ENCODE data around the gene MAS1L. TPM values are rescaled to one million over a fixed set of nuclear protein-coding genes. Genes with fewer than 3 reads are reported as not detected.

The MAS1L gene
- not detected for total RNA-seq
- long read RNA-seq = 0 reads

- intact Hi-C loops (cut with DNase I) = no loop called here
- no peak for DNase-seq (ENCODE audit: low spot score)
Measured at GRCh38 chr6:29487660-29488059, at the start of gene MAS1L. MAS1L (minus strand) TSS chr6:29487956; CDS start chr6:29487902, 54 bp downstream.

DNA sequence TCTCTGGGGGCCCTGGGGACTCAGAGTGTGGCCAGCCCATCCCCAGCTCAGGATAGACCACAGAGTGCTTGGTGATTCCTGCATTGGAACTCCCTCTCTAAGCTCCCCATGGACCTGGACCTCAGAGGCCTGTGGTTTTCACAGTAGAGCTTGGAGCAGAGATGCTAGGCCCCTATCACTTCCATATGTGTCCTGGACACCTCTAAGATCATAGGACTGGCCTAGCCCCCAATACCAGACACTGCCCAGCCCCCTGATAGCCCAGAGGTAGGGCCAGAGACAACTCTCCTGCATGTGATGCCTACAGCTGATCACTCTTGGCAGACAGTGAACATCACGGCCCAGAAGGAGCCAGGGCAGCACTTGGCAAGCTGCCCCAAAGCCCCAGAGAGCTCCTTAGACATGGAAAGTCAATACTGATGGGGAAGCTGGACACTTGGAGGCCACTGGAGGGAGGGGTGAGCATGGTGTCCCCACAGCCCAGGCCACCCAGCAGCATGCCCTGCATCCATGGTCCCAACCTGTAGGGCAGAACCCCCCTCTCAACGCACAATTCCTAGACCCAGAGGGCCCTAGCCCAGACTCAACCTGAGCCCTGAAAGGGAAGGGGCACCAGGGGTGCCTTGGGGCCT, 44.7 kb upstream of the MAS1L start:
- DNase-seq (ENCODE audit: low spot score) = no peak
- intact Hi-C loops (cut with DNase I) = no loop called here

GRCh38 chr6:29531668-29532067, 43.9 kb upstream of the MAS1L start:
- no peak for DNase-seq (ENCODE audit: low spot score)
- intact Hi-C loops (cut with DNase I) = no loop called here

GRCh38 chr6:29530671-29531310, 43.0 kb upstream of the MAS1L start:
- DNase-seq (ENCODE audit: low spot score) = no peak
- intact Hi-C loops (cut with DNase I) = no loop called here

GRCh38 chr6:29529956-29530355, 42.2 kb upstream of the MAS1L start:
- no peak for DNase-seq (ENCODE audit: low spot score)
- intact Hi-C loops (cut with DNase I) = no loop called here

DNA sequence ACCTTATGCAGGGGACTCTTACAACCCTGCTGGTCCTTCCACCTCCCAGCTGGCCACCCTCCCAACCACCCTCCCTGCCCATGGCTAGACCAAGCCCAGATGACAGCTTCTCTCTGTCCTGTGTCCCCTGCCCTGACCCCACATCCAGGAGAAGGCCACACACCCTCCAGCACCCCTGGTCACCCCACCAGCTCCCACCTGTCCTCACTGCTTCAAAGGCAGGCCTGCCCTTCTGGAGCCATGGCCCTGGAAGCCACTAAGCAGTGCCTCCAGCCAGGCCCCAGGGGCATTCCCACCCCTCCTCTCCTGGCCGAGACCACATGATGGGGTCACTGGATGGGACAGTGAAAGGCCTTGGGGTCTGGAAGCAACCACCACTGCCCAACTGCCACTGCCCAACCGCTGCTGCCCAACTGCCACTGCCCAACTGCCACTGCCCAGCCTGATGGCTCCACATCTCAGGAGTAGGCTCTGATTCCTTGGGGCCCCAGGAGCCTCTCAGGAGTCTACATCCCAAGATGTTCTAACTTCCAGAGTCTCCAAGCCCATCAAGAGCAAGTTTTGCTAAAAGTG, 41.3 kb upstream of the MAS1L start:
- intact Hi-C loops (cut with DNase I) = no loop called here
- no peak for DNase-seq (ENCODE audit: low spot score)

GRCh38 chr6:29528300-29528931, 40.7 kb upstream of the MAS1L start:
- intact Hi-C loops (cut with DNase I) = no loop called here
- no peak for DNase-seq (ENCODE audit: low spot score)

- intact Hi-C loops (cut with DNase I) = no loop called here
- no peak for DNase-seq (ENCODE audit: low spot score)
Measured at GRCh38 chr6:29527564-29527963, 39.8 kb upstream of the MAS1L start.

DNA sequence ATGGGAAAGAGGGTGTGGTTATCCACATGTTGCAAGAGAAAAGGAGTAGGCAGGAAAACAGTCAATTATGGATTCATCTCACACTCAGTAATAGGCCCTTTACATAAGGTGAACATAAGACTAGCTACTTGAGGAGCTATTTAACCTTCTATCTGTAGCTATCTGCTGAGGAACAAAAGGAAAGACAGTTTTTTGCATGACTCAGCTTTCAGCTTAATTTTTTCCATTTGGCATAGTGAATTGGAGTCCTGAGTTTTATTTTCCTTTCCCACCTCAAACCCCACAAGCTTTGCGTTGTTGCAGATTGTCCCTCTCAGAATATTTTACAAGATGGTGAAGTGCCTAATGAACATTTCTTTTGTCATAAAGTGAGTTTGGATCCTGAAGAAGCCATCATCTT, 39.4 kb upstream of the MAS1L start:
- intact Hi-C loops (cut with DNase I) = no loop called here
- DNase-seq (ENCODE audit: low spot score) = no peak

GRCh38 chr6:29525311-29525639, 37.5 kb upstream of the MAS1L start:
- intact Hi-C loops (cut with DNase I) = no loop called here
- no peak for DNase-seq (ENCODE audit: low spot score)

DNA sequence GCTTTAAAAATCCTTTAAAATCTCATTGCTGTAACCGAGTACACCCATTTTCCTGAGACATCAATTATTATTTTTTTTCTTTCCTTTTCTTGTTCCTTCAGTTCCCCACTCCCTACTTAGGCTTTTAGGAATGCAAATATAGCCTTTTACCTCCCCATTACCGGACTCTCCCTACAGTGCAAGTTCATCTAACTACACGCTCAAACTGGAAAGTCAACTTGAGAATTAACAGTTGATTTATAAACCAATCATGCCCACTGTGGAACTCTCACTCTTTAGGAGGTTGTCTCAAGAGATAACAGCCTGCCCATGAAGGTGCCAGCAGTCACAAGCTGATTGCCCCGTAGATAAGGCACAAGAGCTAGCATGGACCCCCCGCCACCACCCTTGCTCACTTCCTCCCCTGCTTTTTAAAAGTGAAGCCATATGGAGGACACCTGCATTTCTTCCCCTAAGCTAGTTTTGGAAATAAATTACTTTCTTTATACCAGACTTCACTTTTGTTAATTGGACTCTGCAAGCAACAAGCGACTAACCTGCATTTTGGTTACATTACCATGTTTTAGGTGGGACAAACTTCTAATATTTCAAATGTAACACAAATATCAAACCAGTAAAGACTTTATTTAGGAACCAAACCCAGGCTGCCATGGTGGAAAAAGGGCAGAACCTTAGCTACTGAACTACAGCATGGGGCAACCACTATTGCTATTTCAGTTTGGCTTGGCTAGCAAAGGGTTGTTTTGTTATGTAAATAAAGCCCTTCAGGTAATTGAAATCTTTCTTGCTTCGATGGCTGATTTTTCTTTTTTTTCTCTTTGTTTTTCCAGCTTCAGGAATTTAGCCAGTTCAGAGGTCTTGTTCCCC, 36.9 kb upstream of the MAS1L start:
- intact Hi-C loops (cut with DNase I) = no loop called here
- no peak for DNase-seq (ENCODE audit: low spot score)

DNA sequence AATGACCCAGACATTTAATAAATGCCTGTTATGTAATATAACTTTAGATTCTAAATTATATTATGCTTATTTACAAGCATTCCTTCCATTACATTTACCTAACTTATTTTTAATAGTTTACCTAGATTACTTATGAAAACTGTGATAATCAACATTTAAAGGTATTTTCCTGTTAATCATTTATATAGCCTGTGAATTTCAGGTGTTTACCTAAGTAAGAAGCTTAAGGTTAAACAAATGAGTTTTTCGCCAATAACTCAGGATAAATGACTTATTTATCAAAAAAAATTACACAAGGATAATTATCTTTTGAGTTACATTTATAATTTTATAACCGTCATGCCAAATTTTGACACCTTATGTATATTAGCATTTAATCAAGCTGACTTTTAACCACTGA, 36.3 kb upstream of the MAS1L start:
- intact Hi-C loops (cut with DNase I) = no loop called here
- no peak for DNase-seq (ENCODE audit: low spot score)

DNA sequence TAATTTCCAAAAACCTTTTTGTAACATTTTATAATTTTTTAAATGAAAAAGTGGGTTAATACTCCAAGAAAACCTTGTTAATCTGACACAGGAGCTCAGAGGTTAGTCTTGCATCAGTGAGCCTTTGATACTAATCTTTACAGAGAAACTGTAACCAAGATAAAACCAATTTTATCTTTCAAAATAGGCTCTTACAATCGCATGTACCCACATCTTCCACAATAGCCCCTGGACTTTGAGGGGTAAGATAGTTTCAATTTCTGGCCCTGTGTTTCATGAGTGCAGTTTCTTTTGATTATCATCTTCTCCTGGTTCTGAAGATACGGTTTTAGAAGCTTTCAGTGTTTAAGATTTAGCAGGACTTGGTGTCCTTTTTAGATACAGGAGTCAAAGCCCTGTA, 34.5 kb upstream of the MAS1L start:
- DNase-seq (ENCODE audit: low spot score) = no peak
- intact Hi-C loops (cut with DNase I) = no loop called here

- DNase-seq (ENCODE audit: low spot score) = no peak
- intact Hi-C loops (cut with DNase I) = no loop called here
Measured at GRCh38 chr6:29521006-29521680, 33.4 kb upstream of the MAS1L start.

DNA sequence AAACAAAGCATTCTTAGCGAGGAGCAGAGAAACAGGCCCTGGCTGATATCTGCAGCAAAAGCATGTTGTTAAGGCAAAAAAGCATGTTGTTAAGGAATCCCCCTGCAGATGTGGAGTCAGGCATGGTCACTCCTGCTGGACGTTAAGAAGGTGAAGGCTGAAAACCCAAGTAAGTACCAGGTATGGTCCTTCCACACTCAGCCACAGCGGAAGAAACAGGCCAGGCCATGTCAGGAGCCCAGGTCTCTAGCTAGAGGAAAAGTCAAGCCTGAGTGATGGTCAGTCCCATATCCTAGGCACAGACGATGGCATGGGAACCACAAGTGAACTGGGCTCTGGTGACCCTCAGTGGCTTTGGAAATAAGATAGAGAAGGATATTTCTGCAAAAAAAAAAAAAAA, 32.5 kb upstream of the MAS1L start:
- intact Hi-C loops (cut with DNase I) = no loop called here

DNA sequence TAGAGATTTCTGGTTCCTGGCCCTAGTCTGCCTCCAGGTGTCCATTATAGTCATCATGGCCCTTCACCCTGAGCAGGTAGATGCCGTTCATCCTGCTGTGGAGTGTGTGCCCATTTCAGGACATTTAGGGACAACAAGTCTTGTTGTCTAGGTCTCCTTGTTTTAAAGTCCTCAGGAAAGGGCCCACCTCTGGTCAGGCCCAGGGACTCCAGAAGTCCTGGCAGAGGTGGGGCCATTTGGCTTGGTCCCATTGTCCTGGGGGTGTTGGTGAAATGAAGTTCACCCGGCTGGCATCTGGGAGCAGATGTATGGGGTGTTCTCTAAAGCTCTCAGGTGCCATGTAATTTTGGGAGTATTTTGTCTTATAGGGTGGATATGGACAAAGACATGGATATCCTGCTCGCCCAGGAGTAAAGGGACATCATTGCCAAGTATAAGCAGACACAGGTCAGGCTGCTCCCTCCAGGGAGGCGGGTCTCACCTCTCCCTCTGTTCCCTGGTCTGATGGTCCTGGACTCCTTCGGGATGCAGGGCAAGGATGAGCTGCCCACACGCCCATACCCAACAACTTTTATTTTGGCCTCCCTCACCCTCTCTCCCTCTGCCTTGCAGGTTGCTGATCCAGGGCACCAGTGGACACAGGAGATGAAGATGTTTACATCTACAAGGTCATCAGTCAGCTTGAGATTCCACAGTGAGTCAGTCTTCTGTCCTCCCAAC, 31.7 kb upstream of the MAS1L start:
- no peak for DNase-seq (ENCODE audit: low spot score)
- intact Hi-C loops (cut with DNase I) = no loop called here

More for the DNA sequence above, 32.5 kb upstream of the MAS1L start:
- no peak for DNase-seq (ENCODE audit: low spot score)

GRCh38 chr6:29517728-29518440, 30.1 kb upstream of the MAS1L start:
- intact Hi-C loops (cut with DNase I) = no loop called here
- no peak for DNase-seq (ENCODE audit: low spot score)

- no peak for DNase-seq (ENCODE audit: low spot score)
- intact Hi-C loops (cut with DNase I) = no loop called here
Measured at GRCh38 chr6:29517245-29517644, 29.5 kb upstream of the MAS1L start.

All from cardiac septum (tissue), 1 donor.